Measurements from ENCODE around the gene WASF1.

The WASF1 gene

DNA sequence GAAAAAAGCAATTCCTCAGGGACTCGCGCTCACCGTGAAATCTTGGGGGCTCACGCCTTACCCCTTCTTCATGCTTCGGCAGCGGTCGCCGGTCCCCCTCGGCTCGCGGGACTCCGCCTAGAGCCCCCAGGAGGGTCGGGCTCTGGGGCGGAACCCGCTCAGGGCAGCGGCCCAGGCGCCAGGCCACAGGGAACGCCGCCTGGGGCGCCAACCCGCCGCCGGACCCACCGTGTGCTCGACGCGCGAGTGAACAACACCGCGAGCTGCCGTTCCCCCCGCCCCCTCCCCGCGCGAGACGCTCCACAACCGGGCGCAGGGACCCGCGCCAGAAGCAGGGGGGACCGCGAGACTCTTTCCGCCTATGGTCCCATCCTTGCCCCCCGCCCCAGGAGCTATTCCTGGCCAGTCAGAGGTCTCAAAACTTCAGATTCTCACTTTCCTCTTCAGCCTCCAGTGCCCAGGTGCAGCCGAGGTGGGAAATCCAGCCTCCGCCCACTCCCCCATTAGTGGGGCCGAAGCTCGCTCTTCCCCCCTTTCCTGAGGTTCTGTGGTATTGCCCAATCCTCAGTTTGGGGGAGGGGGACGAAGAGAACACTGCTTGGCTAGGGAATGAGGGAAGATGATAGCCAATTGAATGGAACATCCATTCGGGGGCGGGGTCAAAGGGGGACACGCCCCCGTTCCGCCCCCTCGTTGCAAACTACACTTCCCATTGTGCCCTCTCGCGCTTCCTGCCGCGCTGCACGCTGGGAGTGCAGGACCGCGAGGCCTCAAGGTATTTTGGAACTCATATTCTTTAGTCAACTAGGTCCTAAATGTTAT lies at the start of gene WASF1:
Gene WASF1 (minus strand): TSS at position 265 of the 822 bp plus-strand sequence. CDS start 52,069 bp downstream, outside the sequence.
- peak; percentile 92 for DNase-seq

DNA sequence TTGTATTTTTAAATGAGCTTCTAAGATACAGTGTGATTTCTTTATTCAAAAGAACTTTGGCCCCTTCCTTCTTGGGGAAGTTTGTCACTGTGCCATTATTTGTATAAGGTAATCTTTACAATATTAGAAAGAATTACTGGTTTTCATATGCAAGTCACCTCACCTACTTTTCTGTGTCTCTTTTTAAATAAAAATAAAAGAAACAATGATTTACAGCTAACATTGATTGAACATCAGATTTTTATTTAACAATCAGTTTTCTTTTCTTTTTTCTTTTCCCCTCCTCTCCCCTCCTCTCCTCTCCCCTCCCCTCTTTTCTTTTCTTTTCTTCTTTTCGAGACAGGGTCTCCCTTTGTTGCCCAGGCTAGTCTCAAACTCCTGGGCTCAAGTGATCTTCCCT lies 46.8 kb upstream of the WASF1 start:
- DNase-seq, result no peak

- no peak for DNase-seq
Measured at GRCh38 chr6:110221738-110222137, 42.3 kb upstream of the WASF1 start.

- no peak for DNase-seq
Measured at GRCh38 chr6:110217266-110217665, 37.8 kb upstream of the WASF1 start.

GRCh38 chr6:110216140-110216539 lies 36.7 kb upstream of the WASF1 start:
- no peak for DNase-seq

DNA sequence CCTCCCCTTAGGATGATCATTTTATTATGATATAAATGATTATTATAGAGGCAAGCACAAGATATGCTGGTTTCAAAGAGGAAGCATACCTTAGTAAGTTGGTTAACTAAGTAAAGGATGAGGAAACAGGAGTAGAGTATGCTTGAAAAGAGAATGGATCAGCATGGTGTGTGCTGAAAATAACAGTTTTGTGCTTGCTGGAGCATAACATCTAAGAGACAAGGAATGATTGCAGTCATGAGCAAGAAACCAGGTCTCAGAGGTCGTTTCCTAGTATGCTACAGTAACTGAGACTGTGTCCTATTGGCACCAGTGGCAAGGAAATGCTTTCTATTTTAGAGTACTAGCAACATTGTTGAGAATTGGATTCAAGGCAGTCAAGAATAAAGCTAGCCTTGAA lies 34.9 kb upstream of the WASF1 start:
- no peak for DNase-seq

- DNase-seq, result no peak
Measured at GRCh38 chr6:110211753-110212152, 32.3 kb upstream of the WASF1 start.

GRCh38 chr6:110207652-110208051 lies 28.2 kb upstream of the WASF1 start:
- no peak for DNase-seq

DNA sequence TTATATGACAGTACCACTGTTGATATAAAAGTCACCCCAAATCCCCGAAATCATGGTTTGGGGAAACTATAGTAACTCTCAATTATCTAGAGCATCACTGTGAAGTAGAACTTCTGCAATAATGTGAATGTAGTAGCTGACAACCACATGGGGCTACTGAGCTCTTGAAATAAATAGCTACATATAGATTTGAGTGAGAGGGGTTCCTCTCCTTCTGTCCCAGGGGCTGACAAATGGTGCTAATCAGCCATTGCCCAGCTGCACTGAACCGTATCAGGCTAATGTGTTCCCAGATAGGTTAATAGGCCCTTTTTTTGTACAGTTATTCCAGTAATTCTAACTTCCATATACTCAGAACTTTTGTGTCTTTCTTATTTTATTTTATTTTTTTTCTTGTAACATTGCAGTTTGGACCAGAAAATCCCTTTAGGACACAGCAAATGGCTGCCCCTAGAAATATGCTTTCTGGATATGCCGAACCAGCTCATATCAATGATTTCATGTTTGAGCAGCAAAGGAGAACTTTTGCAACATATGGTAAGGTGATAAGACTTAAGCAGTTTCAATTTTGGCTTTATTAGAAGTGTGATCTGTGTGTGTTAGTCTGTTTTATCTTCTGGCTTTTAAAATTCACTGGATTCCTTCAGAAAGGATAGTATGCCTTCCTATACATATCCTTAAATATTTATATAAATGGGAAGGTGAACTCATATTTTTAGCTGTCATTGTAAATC lies 21.8 kb upstream of the WASF1 start:
- DNase-seq, result no peak

- no peak for DNase-seq
Measured at GRCh38 chr6:110198561-110198960, 19.1 kb upstream of the WASF1 start.

- DNase-seq, result no peak
Measured at GRCh38 chr6:110196874-110197273, 17.4 kb upstream of the WASF1 start.

- DNase-seq, result no peak
Measured at GRCh38 chr6:110195639-110196038, 16.2 kb upstream of the WASF1 start.

GRCh38 chr6:110191477-110191876 lies 12.0 kb upstream of the WASF1 start:
- no peak for DNase-seq

DNA sequence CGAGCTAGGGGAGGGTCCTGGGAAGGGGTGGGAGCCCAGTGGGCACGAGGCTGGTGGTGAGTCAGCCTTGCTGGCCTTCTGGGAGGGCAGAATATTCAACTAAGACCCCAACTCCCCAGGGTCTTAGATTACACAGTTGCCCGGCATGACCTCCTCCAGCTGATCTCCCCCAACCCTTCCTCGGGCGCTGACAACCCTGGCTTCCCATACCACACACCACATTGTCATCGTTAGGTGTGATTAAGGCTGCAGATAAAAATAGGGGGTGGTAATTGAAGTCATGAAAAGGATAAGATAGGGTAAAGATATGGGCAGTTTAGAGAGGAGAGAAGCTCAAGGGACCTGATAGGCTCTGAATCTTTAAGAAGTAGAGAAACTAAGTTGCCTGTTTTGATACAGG lies 11.3 kb upstream of the WASF1 start:
- no peak for DNase-seq

- DNase-seq, result no peak
Measured at GRCh38 chr6:110188791-110189190, 9.3 kb upstream of the WASF1 start.

DNA sequence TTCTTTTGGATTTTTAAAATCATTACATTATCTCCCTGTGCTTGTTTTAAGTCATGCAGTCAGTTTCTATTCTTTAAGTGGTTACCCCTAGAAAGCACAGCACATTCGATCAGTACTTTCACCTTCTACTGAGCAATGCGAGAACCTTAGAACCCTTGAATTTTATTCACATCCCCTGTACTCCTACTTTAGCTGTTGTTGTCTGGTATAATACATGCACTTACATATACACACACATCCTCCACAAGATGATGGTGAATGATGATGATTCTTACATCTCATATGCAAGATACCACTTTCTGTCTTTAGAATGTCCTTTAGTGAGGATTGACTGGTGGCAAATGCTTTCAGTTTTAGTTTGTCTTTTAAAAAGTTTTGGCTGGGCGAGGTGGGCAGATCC lies 6.4 kb upstream of the WASF1 start:
- no peak for DNase-seq

DNA sequence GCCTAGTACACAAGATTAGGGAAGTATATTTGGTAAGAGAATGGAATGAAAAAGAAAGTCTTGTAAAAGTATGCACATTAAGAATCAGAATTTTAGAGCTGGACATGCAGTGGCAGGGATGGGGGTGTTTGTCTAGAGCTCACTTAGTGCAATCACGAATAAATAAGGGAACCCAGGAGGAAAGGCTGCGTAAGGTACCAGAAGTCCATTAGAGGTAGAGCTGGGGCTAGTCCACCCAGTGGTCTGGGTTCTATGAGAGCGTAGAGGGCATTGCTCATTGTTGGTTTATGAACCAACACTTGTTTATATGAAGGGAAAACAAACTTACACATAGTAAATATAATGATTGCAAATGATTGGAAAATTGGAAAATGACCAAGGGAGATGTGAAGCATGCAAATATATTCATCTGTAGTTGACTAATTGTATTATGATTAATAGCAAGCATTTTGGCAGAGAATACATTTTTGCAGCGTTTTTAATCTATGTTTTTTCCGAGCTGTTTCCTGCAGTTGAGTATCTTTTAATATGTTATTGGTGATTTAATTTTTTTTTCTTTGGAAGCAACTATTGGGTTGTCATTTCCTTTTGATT lies 3.9 kb upstream of the WASF1 start:
- DNase-seq, result no peak

DNA sequence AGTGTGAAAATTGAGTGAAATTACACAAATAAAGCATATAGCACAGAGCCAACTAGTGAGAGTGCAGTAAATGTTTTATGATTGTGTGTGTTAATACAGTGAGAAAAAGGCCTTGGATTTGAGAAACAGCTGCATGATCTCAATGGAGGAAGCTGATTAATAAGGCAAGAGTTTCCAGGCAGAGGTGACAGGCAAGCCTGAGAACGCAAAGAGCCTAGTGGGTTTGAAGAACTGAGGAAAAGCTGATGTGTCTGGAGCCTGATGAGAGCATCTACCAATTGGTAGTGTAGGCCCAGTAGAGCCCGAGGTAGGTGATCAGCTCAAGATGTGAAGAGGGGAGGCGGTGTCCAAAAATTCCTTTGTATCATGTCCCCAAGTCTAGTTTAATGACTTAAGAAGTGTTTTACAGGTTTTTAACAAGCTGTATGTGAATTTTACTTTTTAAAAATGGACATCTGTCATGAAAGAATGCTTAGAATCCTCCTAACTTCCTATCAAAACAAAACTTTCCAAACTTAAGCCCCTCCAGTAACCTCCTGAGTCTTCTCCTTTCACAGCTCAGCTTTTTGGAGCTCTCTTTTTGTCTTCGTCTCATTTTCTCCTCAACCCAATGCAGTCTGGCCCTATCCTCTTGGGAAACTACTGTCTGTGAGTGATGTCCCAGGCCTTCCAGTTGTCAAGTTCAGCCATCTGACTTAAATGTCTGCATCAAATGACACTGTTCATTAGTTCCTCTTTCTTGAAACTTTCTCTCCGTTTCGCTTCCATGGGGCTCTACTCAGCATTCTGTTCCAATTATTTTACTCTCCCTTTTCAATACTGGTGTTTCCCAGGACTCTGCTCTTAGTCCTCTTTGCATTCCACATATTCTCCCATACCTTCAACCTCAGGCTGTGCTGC lies 1.9 kb upstream of the WASF1 start:
- DNase-seq, result no peak

DNA sequence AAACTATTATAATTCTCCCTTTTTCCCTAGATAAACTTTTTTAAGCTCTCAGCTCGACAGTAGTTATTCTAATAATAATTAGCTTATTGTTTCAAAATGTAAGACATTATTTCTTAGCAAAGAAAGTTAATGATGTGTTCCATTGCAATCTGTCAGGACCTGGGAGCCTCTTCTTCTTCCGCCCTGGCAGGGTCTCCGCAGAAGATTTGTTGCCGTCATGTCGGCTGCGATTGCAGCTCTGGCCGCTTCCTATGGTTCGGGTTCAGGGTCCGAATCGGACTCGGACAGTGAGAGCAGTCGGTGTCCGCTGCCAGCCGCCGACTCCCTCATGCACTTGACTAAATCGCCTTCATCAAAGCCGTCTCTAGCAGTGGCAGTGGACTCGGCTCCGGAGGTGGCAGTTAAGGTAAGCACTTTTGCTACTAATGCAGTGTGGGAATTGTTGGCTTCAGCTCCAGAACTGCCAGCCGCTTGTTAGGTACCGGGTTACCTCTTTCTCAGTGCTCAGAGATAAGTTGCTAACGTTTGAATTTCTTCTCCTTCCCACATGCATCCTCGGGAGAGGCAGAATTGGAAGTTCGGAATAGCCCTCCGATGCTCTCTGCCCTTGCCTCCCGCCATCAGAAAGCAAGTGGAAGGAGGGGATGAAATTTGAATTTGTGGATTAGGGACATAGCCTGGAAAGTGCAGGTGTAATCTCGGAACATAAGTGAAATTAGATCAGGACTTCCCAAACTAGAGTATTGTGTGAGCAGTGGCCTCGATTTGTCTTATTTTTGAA lies 948 bp upstream of the WASF1 start, which contains the start of gene CDC40:
Gene CDC40 (plus strand): TSS at position 200 of the 781 bp plus-strand sequence. CDS start 18 bp downstream, at position 218.
- peak; percentile 66 for DNase-seq

DNA sequence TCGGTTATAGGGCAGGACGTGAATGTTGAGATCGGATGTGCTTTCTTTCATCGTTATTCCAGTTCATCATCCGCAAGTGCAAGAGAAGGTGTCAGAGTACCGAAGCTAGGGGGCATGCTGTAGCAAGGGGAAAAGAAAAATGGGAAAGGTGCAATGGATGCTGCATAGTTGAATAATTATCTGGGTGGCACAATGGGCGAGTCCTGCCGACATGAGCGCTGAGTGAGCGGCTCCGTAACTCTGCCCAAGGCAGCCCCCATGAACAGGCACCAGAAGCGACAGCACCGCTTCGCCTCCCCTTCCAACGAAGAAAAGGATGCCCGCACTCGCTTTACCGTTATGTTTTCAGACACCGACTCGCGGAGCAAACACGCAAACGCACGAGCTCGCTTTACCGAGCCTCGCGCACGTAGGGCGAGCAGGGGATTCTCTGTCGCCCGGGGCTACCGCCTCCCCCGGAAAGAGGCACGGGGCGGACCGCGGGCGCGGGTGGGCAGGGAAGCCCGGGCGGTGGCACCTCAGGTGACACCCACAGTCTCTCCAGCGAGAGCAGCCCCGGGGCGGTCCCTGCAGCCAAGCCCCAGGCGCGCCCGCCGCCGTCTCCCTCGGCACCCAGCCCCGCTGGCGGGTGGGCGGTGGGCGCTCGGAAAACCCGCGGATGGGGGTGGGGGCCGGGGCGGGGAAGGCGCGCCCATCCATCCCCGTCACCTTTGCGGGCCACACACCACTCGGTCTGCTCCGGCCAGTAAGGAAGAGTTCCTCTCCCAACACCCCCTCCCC lies 654 bp downstream of the WASF1 start:
- DNase-seq, result peak; percentile 69
